SKM-1 (cell line): ENCODE results near the gene SLC16A12.
"Not testable (repeated sequence)": the region's sequence is repeated elsewhere in the genome, so short reads cannot be mapped to it uniquely, and the experiment has no call there.

Source experiments
- DNase-seq: peaks from one replicate; lab custom pipeline; 2025; ENCODE audit not compliant: unreplicated experiment; lab: John Stamatoyannopoulos, UW

The SLC16A12 gene

DNA sequence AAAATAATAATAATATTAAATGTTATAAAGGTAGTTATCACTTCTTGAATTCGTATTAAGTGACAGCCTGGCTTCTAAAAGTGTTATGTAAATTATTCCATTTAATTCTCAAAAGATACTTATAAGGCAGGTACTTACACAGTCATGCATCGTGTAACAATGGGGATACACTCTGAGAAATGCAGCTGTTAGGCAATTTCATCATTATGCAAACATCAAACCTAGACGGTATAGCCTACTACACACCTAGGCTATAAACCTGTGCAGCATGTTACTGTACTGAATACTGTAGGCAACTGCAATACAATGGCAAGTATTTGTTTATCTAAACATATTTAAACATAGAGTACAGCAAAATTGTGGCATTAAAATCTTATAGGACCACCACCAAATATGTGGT lies 141.5 kb downstream of the SLC16A12 start:
- DNase-seq: no peak

DNA sequence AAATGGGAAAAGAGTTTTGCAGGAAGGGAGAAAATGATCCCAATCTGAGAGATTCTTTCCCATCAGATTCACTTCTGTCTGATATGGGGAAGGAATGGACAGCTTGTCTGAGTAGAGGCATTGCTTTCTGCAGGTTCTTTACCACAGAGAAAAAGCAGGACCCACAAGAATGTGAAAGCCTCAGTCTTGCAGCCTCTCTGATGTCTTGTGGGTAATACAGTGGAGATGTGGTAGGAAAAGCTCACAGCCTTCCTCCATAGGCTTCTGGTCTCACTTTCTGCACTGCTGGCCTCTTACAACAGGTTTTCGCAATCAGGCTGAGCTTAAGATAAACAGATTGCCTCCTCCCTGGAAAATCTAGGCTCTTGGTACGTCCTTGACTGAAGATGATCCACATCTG lies 142.4 kb downstream of the SLC16A12 start:
- peak; percentile 21 for DNase-seq

DNA sequence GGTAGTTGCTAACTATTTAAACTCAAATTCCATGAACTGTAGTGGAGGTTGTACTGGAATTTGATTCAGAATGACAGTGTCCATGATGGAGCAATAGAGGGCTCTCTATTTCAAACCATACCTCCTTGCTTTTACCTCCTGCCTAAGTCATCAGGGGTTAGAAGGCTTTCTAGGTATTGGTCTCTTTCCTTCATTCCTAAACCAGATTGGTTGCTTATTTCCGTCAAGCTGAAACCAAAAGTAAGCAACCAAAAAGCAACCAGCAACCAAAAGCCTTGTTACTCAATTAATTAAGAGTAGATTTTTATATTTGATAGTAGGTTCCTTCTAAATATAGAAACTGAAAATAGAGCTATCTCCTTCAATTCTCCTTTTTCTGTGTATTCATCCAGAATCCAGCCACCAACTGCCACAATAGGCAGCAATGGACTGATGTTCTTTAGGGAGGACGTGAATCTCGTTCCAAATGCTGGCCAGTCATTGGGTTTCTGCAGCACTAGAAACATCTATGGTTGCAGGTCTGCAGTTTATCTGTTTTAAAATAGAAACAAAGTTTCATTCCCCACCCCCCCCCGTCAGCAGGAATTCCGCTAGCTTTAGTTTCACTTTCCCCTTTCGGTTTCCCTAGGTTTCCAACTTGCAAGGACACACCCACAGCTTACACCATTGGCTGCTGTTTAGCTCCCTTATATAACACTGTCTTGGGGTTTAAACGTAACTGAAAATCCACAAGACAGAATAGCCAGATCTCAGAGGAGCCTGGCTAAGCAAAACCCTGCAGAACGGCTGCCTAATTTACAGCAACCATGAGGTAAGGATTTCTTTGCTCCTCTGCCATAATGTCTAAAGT lies 143.3 kb downstream of the SLC16A12 start, which contains the start of gene IFIT1:
TSS of gene IFIT1 (plus strand) at position 717 of the 850 bp plus-strand sequence. CDS start at position 807, 90 bp downstream.
- no peak for DNase-seq

DNA sequence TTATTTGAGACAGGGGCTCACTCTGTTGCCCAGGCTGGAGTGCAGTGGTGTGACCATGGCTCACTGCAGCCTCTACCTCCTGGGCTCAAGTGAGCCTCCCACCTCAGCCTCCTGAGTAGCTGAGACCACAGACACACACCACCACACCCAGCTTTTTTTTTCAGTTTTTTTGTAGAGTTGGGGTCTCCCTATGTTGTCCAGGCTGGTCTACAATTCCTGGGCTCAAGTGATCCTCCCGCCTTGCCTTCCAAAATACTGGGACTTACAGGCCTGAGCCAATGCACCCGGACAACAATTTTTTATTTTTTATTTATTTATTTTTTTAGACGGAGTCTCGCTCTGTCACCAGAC lies 144.2 kb downstream of the SLC16A12 start:
- DNase-seq: not testable (repeated sequence)

DNA sequence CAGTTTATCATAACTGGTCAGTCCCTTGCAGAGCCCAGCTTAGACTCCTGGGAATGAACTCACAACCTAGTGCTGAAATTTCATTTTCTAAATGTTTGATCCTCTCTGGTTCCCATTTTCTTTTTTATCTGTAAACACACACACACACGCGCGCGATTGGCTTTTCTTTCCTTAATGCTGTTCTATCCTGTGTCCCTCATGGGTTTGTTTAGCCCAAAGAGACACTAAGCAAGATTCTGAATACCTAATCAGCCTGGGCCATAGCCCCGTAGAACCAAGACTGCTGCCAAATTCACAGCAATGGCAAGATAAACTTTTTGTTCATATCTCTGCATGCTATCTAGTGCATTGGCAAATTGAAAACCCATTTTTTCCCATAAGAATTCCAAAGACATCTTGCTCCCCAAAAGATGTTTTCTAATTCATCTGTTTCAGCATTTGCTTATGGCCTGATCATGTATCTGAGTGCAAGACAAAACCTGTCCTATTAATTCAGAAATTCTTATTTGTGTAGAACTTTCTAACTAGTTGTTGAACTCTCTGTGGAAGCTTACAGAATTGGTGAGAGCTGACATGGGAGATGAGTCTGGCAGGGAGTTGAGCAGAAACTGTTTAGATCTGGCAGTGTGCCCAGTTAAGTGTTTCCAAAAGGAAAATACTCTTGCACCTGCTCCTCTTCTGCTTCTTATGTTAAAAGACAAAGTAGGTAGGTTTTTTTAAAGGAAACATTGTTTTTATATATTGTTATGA lies 144.7 kb downstream of the SLC16A12 start:
- no peak for DNase-seq

DNA sequence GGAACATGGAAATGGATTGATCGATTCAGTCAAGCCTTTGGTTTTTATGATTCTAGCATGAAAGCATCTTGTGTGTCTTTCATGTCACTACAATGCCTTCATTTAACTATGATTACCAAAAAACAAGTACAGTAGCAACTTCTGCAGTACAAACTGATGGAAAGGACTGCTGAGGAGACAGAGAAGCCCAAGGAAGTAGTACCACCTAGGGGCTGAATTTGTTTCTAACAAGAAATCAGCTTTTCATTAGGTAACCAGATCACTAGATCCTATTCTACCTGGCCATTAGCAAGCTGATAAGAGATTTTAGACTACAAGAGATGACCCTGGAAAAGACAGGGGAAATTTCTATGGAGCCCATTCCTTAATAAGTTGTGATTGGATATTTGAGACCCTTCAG lies 146.1 kb downstream of the SLC16A12 start:
- DNase-seq: no peak

DNA sequence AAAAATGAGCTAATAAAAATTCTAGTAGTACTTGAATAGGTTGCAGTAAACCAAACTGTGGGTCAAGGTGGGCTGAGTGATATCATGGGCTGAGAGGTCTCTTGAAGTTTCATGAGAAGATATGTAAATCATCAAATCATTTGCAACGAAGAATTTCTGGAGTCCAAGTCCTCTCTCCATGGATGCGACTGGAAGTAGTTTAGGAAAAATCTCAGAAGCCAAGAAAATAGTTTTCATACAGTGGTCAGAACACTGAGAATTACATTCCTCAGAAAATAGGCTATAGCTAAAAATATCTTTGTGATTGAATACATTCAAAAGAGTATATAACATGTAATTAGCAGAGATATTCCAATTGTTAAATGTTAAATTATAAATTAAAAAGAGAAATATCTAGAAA lies 146.6 kb downstream of the SLC16A12 start:
- no peak for DNase-seq

DNA sequence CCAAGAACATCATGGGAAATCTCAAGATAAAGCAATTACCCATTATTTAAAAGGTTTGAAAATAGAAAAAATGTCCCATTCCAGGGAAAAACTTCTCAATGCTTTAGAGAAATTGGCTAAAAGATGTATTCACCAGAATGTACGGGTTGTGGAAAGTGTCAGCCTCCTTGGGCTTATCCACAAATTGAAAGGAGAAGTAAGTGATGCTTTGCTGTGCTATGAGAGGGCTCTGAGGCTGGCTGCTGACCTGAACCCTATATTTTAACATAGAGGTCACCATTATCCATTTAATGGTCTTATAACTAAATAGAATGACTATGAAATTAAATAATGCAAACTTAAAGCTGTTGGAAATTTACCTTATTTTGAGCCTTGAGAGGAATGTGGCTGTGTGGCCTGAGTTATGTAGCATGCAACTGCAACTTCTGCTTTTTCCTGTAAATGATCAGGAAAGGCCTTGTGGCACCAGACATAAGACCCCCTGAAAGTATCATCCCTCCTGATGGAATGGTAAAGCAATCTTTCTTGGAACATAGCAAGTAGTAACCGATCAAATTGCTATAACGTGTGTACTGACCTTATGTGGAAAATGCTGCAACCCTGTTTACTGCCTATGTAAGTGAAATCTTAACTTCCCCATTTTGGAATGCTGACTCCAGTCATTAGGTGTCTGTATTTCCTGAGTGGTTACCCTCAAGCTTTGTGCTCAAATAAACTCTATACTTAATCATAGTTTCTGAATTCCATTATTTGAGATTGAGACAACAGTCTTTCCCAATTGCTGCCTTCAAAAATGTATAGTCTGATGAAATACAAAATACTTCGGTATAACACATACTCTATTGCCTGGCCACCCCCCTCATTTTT lies 150.7 kb downstream of the SLC16A12 start:
- DNase-seq: peak; percentile 78

DNA sequence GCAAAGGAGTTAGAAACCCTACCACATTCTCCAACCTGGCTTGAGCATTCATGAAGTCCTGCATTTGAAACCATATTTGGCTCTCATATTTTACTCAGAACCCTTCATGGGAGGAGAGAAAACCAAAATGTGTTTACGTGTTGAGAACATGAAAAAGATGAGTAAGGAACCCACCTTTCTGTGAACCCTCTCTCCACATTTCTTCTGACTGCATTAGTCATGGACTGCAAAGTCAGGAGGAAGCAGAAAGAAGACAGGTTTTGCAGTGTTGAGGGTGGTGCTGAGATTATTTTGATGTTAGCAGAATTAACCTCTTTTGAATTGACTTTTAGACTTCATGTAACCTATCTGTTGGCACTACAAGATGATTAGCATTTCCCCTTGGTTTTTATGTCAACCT lies 152.6 kb downstream of the SLC16A12 start:
- no peak for DNase-seq
